GM23338 (cell line): ENCODE data around the gene SHISAL1. TPM values are rescaled to one million over a fixed set of nuclear protein-coding genes. Genes with fewer than 3 reads are reported as not detected.

ENCODE experiments used
- ATAC-seq: fragments of 200-7000 bp; cut with Tn5 transposase; 3 replicates; pipeline ENCODE4 v1.9.1; 2020
- DNase-seq: peaks from one replicate; pipeline ENCODE4 v3.0.0-alpha.2; 2015; ENCODE audit warnings: low spot score
- H2AFZ ChIP-seq: fragments of 200-600 bp; sonication (generic); 2 replicates; pipeline ENCODE4 v1.8.0; 2016; ENCODE audit warnings: antibody characterized with exemption, mild to moderate bottlenecking, moderate library complexity
- H3F3A ChIP-seq: fragments of 200-600 bp; sonication (generic); replicated peaks from 2 replicates; pipeline ENCODE4 v1.8.0; 2017; ENCODE audit warnings: antibody characterized with exemption, mixed run types, low read depth
- H3K27ac ChIP-seq: fragments of 200-600 bp; sonication (generic); 2 replicates; pipeline ENCODE4 v1.6.1; 2016; ENCODE audit warnings: low read depth
- H3K27me3 ChIP-seq: fragments of 200-600 bp; sonication (generic); 2 replicates; pipeline ENCODE4 v1.8.0; 2016; ENCODE audit warnings: mild to moderate bottlenecking, mixed run types, moderate library complexity; ENCODE audit not compliant: insufficient read depth
- H3K36me3 ChIP-seq: fragments of 200-600 bp; sonication (generic); 2 replicates; pipeline ENCODE4 v1.8.0; 2016; ENCODE audit warnings: mild to moderate bottlenecking; ENCODE audit not compliant: insufficient read depth
- H3K4me1 ChIP-seq: fragments of 200-600 bp; sonication (generic); 2 replicates; pipeline ENCODE4 v1.8.0; 2016; ENCODE audit warnings: mild to moderate bottlenecking, moderate library complexity; ENCODE audit not compliant: insufficient read depth
- H3K4me2 ChIP-seq: fragments of 200-600 bp; sonication (generic); 2 replicates; pipeline ENCODE4 v1.7.1; 2017; ENCODE audit warnings: mixed run types
- H3K4me3 ChIP-seq: fragments of 200-600 bp; sonication (generic); 2 replicates; pipeline ENCODE4 v1.6.1; 2016; ENCODE audit warnings: mixed run types
- H3K79me2 ChIP-seq: fragments of 200-600 bp; sonication (generic); replicated peaks from 2 replicates; pipeline ENCODE4 v1.8.0; 2017; ENCODE audit warnings: mild to moderate bottlenecking; ENCODE audit not compliant: insufficient read depth
- H3K9me2 ChIP-seq: fragments of 200-600 bp; sonication (generic); 2 replicates; pipeline ENCODE4 v1.8.0; 2017; ENCODE audit not compliant: insufficient read depth
- H4K20me1 ChIP-seq: fragments of 200-600 bp; sonication (generic); replicated peaks from 2 replicates; pipeline ENCODE4 v1.8.0; 2017; ENCODE audit warnings: mild to moderate bottlenecking; ENCODE audit not compliant: insufficient read depth
- H3K27ac Mint-ChIP-seq: 2 replicates; pipeline ENCODE4 v1.8.0; 2020; ENCODE audit warnings: inconsistent platforms, mild to moderate bottlenecking, moderate library complexity, mixed read lengths
- H3K27me3 Mint-ChIP-seq: 3 replicates; pipeline ENCODE4 v1.8.0; 2022; ENCODE audit warnings: low read depth, mild to moderate bottlenecking, moderate library complexity, mixed read lengths, inconsistent platforms; ENCODE audit not compliant: insufficient read depth, poor library complexity
- H3K36me3 Mint-ChIP-seq: 3 replicates; pipeline ENCODE4 v1.8.0; 2021; ENCODE audit warnings: low read depth, mild to moderate bottlenecking, inconsistent platforms, moderate library complexity, mixed read lengths
- H3K4me1 Mint-ChIP-seq: 3 replicates; pipeline ENCODE4 v1.8.0; 2020; ENCODE audit warnings: mild to moderate bottlenecking, inconsistent platforms, mixed read lengths
- H3K4me3 Mint-ChIP-seq: 3 replicates; pipeline ENCODE4 v1.8.0; 2021; ENCODE audit warnings: moderate library complexity, mild to moderate bottlenecking, inconsistent platforms, mixed read lengths
- H3K9me3 Mint-ChIP-seq: 3 replicates; pipeline ENCODE4 v1.8.0; 2020; ENCODE audit warnings: moderate library complexity, mild to moderate bottlenecking, inconsistent platforms, mixed read lengths
- CREB1 ChIP-seq: fragments of 250-450 bp; sonication (Bioruptor Pico); IDR thresholded peaks from 2 replicates; pipeline ENCODE4 v1.5.0; 2020; ENCODE audit warnings: low read depth, mild to moderate bottlenecking, moderate library complexity
- CTCF ChIP-seq, 2 experiments: fragments of 200-600 bp in 1 of 2; sonication (generic) in 1 of 2; conservative IDR thresholded peaks; 2 replicates each; pipeline versions ENCODE4 v1.5.1 to v1.6.1; 2016 to 2017; ENCODE audit warnings: antibody characterized with exemption in 2 of 2, low read depth in 2 of 2, mild to moderate bottlenecking in 2 of 2, moderate library complexity in 1 of 2
- ETS1 ChIP-seq: IDR thresholded peaks from 2 replicates; pipeline ENCODE4 v1.6.1; 2016; ENCODE audit warnings: antibody characterized with exemption
- EZH2 ChIP-seq: fragments of 200-600 bp; sonication (generic); IDR thresholded peaks from one replicate; pipeline ENCODE4 v1.8.0; 2017; ENCODE audit warnings: antibody characterized with exemption, mild to moderate bottlenecking, low read depth; ENCODE audit not compliant: unreplicated experiment
- EZH2phosphoT487 ChIP-seq: fragments of 200-600 bp; sonication (generic); IDR thresholded peaks from one replicate; pipeline ENCODE4 v1.8.1; 2018; ENCODE audit warnings: antibody characterized with exemption; ENCODE audit not compliant: unreplicated experiment
- JUNB ChIP-seq: IDR thresholded peaks from one replicate; pipeline ENCODE4 v1.6.1; 2016; ENCODE audit warnings: antibody characterized with exemption; ENCODE audit not compliant: unreplicated experiment
- NANOG ChIP-seq: IDR thresholded peaks from 2 replicates; pipeline ENCODE4 v1.6.1; 2016; ENCODE audit warnings: antibody characterized with exemption, borderline replicate concordance
- POLR2AphosphoS5 ChIP-seq: IDR thresholded peaks from 2 replicates; pipeline ENCODE4 v1.6.1; 2016; ENCODE audit warnings: antibody characterized with exemption, low read depth
- REST ChIP-seq: IDR thresholded peaks from one replicate; pipeline ENCODE4 v1.6.1; 2018; ENCODE audit warnings: antibody characterized with exemption; ENCODE audit not compliant: unreplicated experiment
- ZNF114 ChIP-seq: fragments of 250-450 bp; sonication (Bioruptor Pico); IDR thresholded peaks from 2 replicates; pipeline ENCODE4 v1.5.0; 2020; ENCODE audit warnings: mild to moderate bottlenecking, moderate library complexity
- ZNF331 ChIP-seq: fragments of 250-450 bp; sonication (Bioruptor Pico); IDR thresholded peaks from 2 replicates; pipeline ENCODE4 v1.5.0; 2020; ENCODE audit warnings: low read depth, mild to moderate bottlenecking, moderate library complexity
- ZNF462 ChIP-seq: fragments of 250-450 bp; sonication (Bioruptor Pico); IDR thresholded peaks from 2 replicates; pipeline ENCODE4 v1.5.0; 2020; ENCODE audit warnings: mild to moderate bottlenecking, moderate library complexity
- polyA plus RNA-seq: library from polyadenylated mRNA; unstranded; fragments of >200 nt; fragmentation: Nextera tagmentation; extraction: Ambion mirVana; gene quantifications from 2 replicates; pipeline ENCODE4 v1.2.1, GENCODE V29; 2016
- total RNA-seq: library from RNA; depleted of rRNA; stranded (reverse); fragments of >200 nt; shearing (Covaris generic); gene quantifications from 2 replicates; pipeline ENCODE4 v1.2.3, GENCODE V29; 2014

SHISAL1 gene
- total and polyA plus RNA-seq, 2 experiments from 2014 or later: 0.71 to 3.4 TPM

GRCh38 chr22:44269117-44269498, 43.6 kb downstream of the SHISAL1 start (continued):
- no peak for TF ChIP-seq NANOG

- DNase-seq (no peak), ATAC-seq (no peak)
- no peak overlapping the region for H3K27ac Mint-ChIP-seq
- no peak overlapping the region for H3K4me3 ChIP-seq
- peaks cover 6% of the 10 kb centered on the region; the same call in 1 of the 2 replicates for H3K4me1 ChIP-seq
- H3F3A ChIP-seq: no peaks in the 10 kb centered on the region
- no peaks in the 10 kb centered on the region for H3K9me2 ChIP-seq
- no peak for TF ChIP-seq ETS1
- no peak for TF ChIP-seq REST
- TF ChIP-seq JUNB: no peak
- no peak for TF ChIP-seq ZNF331 (CRISPR knock-in tag)
- no peak for TF ChIP-seq NANOG
- TF ChIP-seq ZNF114: no peak
- TF ChIP-seq ZNF462 (CRISPR knock-in tag): no peak
- TF ChIP-seq EZH2: no peak
- TF ChIP-seq CTCF (conservative IDR thresholded peaks at IDR 0.05; ENCODE audit: low read depth in 2 of 2): no peak
- TF ChIP-seq POLR2AphosphoS5: no peak
- TF ChIP-seq EZH2phosphoT487: no peak
- TF ChIP-seq CREB1 (CRISPR knock-in tag): no peak
- peaks cover 12% of the 10 kb centered on the region for H3K4me1 Mint-ChIP-seq
- no peak overlapping the region for H3K27ac ChIP-seq
- no peak overlapping the region for H2AFZ ChIP-seq
- no peaks in the 10 kb centered on the region for H3K27me3 ChIP-seq
- peaks cover 7% of the 10 kb centered on the region for H3K36me3 Mint-ChIP-seq
- no peak overlapping the region for H3K4me3 Mint-ChIP-seq
- H3K36me3 ChIP-seq: no peaks in the 10 kb centered on the region
- H4K20me1 ChIP-seq: no peaks in the 10 kb centered on the region
- H3K79me2 ChIP-seq: no peaks in the 10 kb centered on the region
- H3K27me3 Mint-ChIP-seq: peaks cover 4% of the 10 kb centered on the region
- no peak overlapping the region for H3K4me2 ChIP-seq
- peaks cover 9% of the 10 kb centered on the region; the same call in 2 of the 3 replicates for H3K9me3 Mint-ChIP-seq
Measured at GRCh38 chr22:44268431-44269116, 44.2 kb downstream of the SHISAL1 start.
